NCI-H2029 treated with DMSO at 0.1 percent for 48 hours (cell line): ENCODE measurements around the gene PMFBP1.

Source experiments
- DNase-seq: peaks from one replicate; lab custom pipeline; 2025; lab: John Stamatoyannopoulos, UW

PMFBP1 gene

DNA sequence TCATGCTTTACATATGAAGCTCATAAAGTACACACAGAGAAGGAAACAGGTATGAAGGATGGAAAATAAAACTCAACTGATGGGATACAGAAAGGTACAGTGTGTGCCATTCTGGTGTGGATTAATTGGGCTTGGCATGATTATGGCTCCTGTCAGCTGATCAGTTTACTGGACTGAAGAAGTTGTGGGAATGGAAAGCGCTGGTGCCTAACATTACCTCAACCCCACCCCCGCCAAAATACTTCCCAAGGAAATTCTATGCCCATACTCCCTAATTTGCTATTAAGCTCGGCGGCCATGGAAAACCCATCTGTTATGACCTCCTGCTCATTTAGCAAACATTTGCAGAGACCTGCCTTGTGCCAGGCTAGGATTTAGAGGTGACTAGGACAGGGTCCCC is 16.6 kb upstream of the PMFBP1 start:
- DNase-seq: no peak

DNA sequence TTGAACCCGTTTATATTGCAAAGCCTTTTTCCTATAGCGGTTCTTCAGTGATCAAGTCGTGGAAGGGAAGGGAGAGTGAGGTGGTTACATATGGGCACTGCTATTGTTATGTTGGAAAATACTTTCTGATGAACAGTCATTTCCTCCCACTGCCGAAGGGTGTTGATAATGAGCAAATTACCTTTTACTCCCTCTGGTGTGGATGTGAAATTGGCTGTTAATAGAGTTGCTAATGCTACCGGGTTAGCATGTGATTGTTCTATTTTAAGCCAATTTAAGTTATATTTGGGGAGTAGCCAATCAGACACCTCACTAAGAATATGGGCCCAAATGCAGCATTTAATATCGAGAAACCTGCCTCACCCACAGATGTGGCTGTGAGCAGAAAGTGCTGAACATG is 15.6 kb upstream of the PMFBP1 start:
- DNase-seq: no peak

DNA sequence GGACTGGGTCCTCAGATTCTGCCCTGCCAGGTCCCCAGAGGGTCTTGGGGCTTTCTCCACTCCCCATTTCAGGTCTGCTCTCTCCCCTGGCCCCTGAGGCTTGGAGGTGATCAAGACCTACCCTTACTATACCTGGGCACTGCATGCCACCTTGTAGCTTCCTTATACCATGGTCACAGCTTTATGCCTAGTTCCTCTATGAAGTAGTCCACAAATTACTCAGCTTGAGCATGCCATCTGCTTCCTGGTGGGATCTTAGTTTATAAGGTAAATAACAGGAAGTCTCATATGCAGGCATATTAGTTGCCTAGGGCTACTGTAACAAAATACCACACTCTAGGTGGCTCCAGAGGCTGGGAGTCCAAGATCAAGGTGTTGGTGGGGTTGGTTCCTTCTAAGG is 11.0 kb upstream of the PMFBP1 start:
- DNase-seq: no peak

DNA sequence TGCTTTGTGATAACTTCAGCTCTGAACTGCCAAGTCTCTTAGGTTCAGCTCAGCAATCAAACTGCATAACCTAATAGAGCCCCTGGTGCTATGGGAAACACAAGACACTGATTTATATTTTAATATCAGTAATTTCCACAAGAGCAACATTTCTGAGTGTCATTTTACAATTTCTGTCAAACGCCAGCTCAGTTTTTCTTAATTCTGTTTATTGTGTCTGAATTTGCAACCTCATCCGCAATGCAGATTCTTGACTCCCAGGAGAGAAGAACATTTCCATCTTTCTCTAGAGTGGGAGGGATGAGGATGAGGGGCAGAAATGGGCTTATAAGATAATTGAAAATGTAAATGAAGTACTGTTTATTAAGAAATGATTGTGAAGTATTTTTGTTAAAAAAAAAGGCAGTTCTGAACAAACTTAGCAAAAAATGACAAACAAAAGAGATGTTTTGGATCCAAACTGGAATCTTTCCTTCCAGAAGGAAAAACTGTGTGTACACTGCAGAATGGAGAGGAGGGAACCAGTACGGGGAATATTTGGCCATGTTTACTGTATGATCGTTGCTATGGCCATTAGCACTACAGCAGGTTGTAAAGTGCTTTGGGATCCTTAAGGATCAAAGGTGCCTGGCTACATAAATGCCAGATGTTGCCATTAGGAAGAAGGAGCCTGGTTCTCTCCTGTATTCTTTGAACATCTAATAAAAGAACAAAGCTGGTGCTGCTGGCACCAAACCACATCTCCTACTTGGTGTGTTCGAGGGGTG is 7.4 kb upstream of the PMFBP1 start:
- DNase-seq: no peak

DNA sequence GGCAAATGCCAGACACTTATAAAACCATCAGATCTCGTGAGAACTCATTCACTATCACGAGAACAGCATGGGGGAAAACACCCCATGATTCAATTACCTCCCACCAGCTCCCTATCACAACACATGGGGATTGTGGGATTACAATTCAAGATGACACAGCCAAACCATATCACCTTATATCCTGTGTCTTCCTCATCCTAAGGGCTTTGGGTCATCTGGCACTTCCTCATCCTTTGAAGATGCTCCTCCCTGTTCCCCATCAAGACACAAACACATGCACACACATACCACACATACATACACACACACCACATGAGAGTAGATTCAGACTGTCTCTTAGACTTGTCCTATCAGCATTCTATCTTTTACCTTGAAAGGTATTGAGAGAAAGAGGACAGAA is 2.8 kb upstream of the PMFBP1 start:
- DNase-seq: no peak

DNA sequence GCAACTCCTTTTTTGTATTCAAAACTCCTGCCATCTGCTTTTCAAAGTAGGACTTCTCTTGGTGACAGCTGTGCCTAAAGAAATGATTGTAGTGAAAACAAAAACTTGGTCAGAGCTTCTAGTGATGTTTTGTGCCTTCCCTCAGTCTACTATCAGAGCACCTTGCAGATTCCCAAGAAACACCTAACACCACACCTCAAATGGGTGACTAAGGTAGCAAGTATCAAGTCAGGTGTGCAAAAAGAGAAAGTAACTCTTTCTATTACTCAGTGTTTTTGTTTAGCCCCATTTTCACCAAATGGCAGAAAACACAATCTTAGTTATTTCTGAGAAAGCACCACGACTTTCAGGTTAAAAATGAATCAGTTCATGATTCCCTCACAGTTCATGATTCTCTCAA is 2.0 kb upstream of the PMFBP1 start:
- no peak for DNase-seq

DNA sequence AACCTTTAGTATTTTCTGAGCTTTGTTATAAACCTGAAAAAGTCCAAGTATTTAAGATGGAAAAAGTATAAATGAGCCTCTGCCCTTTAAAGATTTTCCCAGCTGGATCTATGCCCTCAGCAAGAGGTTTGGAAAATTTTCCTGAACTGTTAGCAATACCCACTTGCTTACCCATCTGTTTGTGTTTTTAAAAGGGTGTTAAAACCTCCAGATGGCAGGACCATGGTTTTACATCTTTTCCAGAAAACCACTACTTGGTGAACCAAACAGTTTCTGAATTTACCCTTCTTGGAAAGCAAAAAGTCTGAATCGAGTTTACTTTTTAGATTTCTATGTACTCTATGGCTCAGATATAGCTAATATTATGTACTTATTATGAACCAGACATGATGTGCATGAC is 719 bp downstream of the PMFBP1 start:
- DNase-seq: no peak

DNA sequence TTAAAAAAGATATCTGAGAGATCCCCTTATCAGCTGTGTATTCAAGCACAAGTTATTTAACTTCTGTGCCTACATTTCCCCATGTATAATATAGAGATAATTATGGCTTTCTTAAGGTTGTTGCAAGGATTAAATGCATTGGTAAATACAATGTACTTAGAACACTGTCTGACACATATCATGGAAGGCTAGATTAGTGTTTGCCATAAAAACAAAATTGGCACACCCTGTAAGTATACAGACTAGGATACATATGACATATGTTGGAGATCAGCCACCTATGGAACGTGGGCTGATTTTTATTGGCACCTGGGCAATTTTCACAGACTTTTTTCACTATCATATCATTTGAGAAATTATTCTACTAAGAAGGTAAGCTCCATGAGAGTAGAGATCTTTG is 2.2 kb downstream of the PMFBP1 start:
- no peak for DNase-seq

DNA sequence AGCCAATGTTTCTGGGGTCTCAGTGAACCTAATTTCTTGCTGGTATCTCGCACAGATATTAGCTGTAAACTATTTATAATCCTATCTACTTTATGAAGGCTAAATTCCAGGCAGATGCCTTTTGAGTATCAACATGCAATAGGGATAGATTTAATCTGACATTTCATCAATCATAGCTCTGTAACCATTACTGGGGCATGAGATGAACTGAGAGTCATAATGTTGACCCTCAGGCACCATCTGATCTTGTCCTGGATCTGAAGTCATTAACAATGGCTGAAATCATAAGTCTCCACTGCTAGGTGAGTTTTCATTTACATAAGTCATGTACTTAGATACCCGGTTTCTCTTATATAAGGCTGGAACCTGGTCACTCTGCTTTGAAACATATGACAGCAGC is 3.6 kb downstream of the PMFBP1 start:
- no peak for DNase-seq

DNA sequence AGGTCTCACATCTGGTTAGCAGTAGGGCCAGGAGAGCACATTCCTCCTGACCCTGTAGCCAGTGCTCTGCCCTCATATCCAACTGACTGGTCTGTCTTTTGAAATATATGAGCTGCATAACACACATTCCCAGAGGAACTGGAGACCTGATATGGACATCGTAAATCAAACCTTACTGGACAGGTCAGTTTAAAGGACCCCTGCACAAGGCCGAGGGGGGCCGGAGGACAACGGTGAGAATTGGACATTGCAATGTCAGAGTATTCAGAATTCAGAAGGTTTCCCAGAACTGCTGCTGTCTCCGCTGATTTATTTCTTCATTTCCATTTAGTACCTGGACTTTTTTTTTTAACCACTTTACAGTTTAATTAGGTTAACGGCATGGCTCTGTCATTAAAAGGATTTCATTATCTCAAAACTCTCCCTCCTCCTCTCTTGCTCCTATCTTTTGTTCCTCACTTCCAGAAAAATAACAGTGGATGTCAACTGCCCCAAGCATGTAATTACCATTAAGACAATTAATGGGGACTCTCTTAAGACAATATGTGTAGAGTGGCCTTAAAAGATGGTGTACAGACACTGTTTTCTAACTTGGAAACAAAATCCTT is 4.9 kb downstream of the PMFBP1 start:
- DNase-seq: no peak

DNA sequence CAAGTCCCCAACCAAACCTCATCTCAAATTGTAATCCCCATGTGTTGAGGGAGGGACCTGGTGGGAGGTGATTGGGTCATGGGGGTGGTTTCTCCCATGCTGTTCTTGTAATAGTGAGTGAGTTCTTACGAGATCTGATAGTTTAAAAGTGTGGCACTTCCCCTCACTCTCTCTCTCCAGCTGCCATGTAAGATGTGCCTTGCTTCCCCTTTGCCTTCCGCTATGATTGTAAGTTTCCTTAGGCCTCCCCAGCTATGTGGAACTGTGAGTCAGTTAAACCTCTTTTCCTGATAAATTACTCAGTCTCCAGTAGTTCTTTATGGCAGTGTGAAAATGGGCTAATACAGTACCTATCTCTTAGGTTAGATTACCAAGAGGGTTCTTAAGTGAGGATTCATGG is 5.8 kb downstream of the PMFBP1 start:
- no peak for DNase-seq

DNA sequence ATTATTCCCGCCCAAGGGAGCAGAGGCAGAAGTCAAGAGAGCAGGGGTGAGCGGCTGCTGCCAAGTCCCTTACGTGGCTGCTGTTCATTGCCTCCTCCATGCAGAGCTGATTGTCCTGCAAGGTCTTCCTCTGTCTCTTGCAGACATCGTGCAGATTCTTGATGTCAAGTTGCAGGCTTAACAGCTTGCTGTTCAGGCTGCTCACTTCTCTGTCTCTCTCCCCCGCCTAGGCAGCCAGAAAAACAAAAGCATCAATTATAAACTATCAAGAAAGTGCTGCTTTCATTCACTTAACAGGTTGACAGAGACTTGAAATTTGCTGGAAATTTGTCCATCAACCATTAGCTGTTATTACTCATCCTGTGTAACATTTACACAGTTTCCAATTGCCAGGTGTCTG is 7.3 kb downstream of the PMFBP1 start:
- DNase-seq: no peak

DNA sequence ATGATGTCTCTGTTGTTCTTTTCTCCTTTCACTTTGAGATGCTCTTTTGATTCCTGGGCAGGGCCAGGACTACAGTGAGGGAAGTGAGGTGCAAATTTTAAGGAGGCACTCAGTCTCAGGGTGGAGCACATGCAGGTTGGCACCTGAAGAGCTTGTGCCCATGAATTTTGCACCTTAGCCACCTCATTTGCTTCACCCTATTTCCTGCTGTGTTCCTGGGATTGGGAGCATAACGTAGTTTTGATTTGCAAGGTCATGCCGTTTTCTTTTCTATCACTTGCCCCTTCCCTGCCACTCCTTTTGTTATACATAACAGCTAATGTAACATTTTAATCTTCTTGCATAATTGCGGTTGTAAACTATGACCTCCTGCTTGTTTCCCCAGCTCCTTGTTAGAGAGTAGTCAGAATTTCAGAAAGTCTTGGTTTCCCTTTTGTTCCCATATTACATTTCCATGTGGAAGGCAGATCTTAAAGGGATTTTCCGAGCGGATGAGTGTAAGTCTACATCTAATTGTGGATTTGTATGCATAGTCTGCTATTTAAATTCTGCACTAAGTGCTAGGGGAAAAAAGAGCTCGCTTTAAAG is 9.8 kb downstream of the PMFBP1 start:
- no peak for DNase-seq

DNA sequence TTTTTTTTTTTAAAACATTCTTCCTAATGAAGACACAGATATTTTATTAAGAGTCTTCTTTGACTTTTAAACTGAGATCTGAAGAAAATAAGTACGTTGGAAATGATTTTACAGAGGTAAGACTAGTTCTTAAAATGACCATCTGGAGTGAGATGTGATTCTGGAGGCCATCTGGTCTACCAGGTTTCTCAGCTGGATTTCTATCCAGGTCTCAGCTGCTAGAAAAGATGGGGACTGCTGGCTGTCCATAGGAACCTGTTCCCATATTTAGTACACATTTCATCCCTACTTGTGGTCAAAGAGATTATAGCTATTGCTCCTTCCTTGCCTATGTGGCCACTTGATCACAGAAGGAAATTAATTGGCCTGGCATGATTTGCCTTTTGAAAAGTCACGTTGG is 12.2 kb downstream of the PMFBP1 start:
- no peak for DNase-seq

DNA sequence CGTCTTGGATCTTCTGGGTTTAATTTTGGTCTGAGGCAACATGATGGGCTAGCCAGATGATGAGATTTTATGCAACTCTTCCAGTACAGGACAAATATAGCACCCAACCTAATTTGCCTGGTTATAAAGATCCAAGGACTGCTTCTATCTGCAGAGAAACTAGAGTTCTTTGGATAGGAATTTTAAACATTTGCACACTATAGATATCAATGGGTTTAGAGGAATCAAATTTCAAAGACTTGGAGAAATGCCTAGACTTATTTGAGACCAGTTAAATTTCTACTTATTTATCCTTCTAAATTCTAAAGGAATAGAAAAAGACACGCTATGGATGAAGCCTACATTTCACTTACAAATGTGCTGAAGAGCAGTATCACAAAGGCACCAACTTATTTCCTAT is 12.6 kb downstream of the PMFBP1 start:
- no peak for DNase-seq

DNA sequence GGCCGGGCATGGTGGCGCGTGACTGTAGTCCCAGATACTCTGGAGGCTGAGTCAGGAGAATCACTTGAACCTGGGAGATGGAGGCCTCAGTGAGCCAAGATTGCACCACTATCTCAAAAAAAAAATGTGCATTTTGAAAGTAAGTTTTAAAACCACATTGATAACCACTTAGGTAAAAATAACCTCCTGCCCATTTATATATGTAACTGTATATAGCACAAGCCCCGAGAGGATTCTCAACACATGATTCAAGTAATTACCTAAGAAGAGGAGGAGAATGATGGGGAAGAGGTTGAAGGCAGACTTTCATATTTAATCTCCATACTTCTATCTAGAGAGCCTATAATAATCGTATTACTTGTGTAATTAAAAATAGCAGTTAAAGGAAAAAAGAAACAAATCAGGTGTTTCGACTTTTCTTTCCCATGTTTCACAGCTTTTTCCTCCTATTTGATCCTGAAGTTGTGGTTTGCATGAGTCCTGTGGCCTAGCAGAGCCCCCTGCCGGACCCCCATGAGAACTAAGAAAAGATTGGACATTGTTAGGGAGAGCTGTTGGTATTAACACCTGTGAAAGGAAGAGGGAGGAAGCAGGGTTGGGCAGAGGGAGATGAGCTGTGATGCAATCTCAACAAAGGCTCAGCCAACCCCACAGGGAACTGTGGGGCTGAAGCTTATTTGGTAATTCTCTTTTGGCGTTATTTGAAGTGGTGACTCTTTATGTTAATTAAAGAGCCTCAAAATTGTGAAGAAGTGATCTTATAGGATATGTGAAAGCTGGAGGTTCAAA is 22.1 kb downstream of the PMFBP1 start:
- DNase-seq: no peak

DNA sequence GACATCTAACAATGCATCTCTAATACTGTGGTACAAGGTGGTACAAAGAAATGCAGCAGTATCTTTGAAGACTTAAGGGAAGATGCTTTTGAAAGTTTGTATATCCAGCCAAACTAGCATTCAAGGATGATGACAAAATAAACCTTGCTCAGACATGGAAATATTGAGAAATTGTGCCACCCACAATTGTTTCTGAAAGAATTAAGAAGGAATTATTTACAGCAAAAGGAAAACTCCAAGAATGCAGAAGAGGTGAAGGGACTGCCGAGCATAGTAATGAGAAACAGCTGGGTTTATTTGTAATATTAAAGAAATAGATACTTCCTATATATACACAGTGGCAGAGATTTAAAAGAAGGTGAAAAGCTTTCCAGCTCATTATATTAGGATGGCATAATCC is 29.5 kb downstream of the PMFBP1 start:
- no peak for DNase-seq

DNA sequence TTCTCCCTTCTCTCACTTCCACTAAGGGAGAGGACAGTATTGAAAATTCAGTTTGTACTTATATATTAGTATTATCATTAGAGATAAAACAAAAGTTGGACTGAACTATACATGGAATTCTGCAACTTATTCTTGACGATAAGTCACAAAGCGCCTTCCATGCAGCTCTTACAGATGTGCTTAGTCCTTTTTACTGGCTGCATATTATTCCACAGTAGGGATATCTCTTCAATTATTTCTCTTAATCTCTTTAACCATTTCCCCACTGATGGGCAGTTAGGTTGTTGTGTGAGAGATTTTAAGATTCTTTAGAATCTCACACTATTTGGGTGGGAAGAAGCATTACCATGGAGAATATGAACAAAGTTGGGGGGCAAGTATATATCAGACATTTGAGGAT is 32.0 kb downstream of the PMFBP1 start:
- no peak for DNase-seq

DNA sequence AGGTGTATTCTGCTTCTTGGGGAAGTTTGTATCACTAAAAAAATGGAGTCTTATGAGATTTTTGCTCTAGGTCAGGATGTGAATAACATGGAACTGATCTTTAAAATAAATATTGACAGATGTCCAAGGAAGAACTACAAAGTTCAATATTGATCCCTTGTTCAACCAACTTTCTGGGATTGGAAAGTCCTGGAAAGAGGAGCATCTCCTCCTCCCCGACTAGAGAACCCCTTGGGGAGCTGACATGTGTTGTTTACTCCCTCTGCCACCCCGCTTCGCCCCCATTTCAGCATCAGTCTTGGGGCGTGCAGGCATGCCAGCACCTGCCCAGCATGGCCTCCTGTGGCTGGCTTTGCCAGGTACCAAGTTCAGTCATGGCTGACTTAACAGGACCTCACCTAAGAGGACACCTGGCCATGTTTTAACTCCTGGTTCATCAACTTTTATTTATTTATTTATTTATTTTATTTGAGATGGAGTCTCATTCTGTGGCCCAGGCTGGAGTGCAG is 33.8 kb downstream of the PMFBP1 start:
- no peak for DNase-seq

DNA sequence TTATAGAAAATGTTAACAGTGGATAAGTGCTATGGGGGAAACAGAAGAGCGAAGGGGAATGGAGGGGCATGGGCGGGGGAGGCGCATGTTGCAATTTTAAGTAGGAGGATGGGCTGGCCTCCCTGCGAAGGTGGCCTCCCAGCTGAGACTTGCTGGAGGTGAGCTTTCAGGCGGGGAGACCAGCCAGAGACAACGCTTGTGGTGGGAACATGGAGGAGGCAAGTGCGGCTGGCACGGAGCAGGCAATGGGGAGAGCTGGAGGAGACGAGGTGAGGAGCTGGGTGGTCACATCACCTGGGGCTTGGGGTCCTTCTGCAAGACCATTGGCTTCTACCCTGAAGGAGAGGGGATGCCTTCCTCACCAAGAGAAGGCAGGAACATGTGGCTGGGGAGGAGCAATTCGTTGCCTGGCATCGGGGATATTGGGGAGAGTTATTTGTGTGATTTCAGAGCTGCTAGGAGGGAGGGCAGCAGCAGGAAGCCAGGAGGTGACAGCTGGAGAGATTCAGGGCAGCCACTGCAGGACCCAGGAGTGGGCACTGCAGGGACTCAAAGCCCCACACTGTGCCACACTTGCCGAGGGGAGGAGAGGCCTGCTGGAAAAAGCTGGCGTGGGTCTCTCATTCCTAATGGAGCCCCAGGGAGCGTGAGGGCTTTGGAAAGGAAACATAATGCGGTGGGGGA is 34.4 kb downstream of the PMFBP1 start:
- no peak for DNase-seq

DNA sequence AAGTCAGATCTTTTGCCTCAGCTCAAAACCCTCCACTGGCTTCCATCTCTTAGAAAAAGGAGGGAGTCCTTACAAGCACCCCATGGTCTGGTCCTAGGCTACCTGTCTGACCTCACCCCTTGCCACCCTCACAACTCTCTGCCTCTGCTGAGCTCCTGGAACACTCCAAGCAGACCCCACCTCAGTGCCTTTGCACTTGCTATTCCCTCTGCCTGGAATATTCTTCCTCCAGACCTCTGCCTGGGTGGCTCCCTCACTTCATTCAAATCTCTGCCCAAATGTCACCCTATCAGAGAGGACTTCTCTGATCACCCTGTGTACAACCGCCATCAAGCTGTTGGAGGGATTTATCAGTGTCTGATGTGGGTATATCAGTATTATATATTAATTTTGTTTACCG is 37.4 kb downstream of the PMFBP1 start:
- DNase-seq: no peak

DNA sequence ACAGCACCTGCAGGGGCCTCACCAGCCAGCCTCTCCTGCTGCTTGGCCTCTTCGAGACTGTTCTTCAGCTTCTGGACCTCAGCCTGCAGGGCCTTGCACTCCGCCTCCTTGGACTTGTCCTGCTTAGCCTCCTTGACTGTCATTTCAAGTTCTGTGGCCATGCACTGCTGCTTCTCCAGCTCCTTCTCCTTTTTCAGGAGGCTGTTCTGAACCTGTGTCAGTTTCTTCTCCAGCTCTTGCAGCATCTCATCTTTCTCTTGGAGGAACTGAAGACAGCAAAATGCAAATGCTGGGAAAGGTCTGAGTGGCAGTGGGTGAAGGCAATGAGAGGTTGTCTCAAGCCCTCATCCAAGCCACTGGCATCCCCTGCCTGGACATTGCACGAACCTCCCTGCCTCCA is 39.2 kb downstream of the PMFBP1 start:
- DNase-seq: no peak
